ENCODE results near the gene FANCL. TPM values are rescaled to one million over a fixed set of nuclear protein-coding genes. Genes with fewer than 3 reads are reported as not detected.
"Not testable (repeated sequence)": the region's sequence is repeated elsewhere in the genome, so short reads cannot be mapped to it uniquely, and the experiment has no call there.

The FANCL gene
- total and polyA plus RNA-seq, 4 donors, result 42.1 to 65.2 (median 52.4) TPM

GRCh38 chr2:58215429-58215828, 25.7 kb downstream of the FANCL start:
- Histone ChIP-seq H3K4me1 (ENCODE audit: control insufficient read depth, insufficient read depth, low read length) (no peaks in the 10 kb centered on the region), H3K27me3 (ENCODE audit: control insufficient read depth, insufficient read depth, low read length) (no peaks in the 10 kb centered on the region), H3K9me3 (ENCODE audit: control insufficient read depth, insufficient read depth, low read length) (peaks cover 8% of the 10 kb centered on the region), H3K36me3 (ENCODE audit: control insufficient read depth, insufficient read depth, low read length) (peaks cover 5% of the 10 kb centered on the region), H3K27ac (ENCODE audit: low read depth, low read length) (peak overlapping the region; percentile 12), H3K4me3 (ENCODE audit: low read depth, low read length) (no peak overlapping the region)
- DNase-seq (ENCODE audit: low read depth in 4 of 6, low spot score in 6 of 6), result peak in 3 of 6 donors; percentile 15 to 71 (median 67)
- no CpG with 5 or more reads among the region's 1 CpG for WGBS (ENCODE audit: insufficient coverage)

- not testable (repeated sequence) for H3K36me3 ChIP-seq (ENCODE audit: control insufficient read depth, insufficient read depth, low read length); H3K4me3 ChIP-seq (ENCODE audit: low read depth, low read length); H3K27ac ChIP-seq (ENCODE audit: low read depth, low read length); H3K27me3 ChIP-seq (ENCODE audit: control insufficient read depth, insufficient read depth, low read length); DNase-seq (ENCODE audit: low read depth in 4 of 6, low spot score in 6 of 6); H3K4me1 ChIP-seq (ENCODE audit: control insufficient read depth, insufficient read depth, low read length); H3K9me3 ChIP-seq (ENCODE audit: control insufficient read depth, insufficient read depth, low read length)
- 92% methylated on average over 6 of the region's 6 CpGs for WGBS (ENCODE audit: insufficient coverage)
Measured at GRCh38 chr2:58210951-58211568, 30.1 kb downstream of the FANCL start.

- WGBS (ENCODE audit: insufficient coverage), result no CpG with 5 or more reads among the region's 3 CpGs
- Histone ChIP-seq H3K27me3 (ENCODE audit: control insufficient read depth, insufficient read depth, low read length) (no peaks in the 10 kb centered on the region), H3K36me3 (ENCODE audit: control insufficient read depth, insufficient read depth, low read length) (peaks cover 5% of the 10 kb centered on the region), H3K4me1 (ENCODE audit: control insufficient read depth, insufficient read depth, low read length) (no peaks in the 10 kb centered on the region), H3K27ac (ENCODE audit: low read depth, low read length) (no peak overlapping the region), H3K9me3 (ENCODE audit: control insufficient read depth, insufficient read depth, low read length) (peaks cover 8% of the 10 kb centered on the region), H3K4me3 (ENCODE audit: low read depth, low read length) (no peak overlapping the region)
- no peak for DNase-seq (ENCODE audit: low read depth in 4 of 6, low spot score in 6 of 6)
Measured at GRCh38 chr2:58207189-58207588, 33.9 kb downstream of the FANCL start.

DNA sequence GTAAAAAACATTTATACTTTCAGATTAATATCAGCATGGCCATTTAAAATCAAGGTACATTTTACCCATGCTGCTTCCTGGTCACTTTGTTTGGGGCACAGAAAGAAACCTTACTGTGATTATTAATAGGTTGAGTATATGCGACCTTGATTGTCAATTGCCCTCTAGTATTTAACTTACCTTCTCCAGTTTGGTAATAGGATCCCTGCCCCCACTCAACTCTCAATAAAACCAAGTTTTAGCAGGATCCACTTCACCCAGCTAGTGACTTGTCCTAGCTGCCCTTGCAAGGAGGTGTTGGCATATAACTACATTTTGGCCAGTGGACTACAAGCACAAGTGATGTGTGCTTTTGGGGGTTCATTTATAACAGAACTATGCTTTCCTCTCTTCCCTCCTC, 34.3 kb downstream of the FANCL start:
- H3K27me3 ChIP-seq (ENCODE audit: control insufficient read depth, insufficient read depth, low read length), result no peaks in the 10 kb centered on the region
- no peak overlapping the region for H3K4me3 ChIP-seq (ENCODE audit: low read depth, low read length)
- H3K36me3 ChIP-seq (ENCODE audit: control insufficient read depth, insufficient read depth, low read length), result peaks cover 5% of the 10 kb centered on the region
- H3K4me1 ChIP-seq (ENCODE audit: control insufficient read depth, insufficient read depth, low read length), result no peaks in the 10 kb centered on the region
- peaks cover 8% of the 10 kb centered on the region for H3K9me3 ChIP-seq (ENCODE audit: control insufficient read depth, insufficient read depth, low read length)
- no peak for DNase-seq (ENCODE audit: low read depth in 4 of 6, low spot score in 6 of 6)
- no peak overlapping the region for H3K27ac ChIP-seq (ENCODE audit: low read depth, low read length)
- no CpG with 5 or more reads among the region's 1 CpG for WGBS (ENCODE audit: insufficient coverage)

DNA sequence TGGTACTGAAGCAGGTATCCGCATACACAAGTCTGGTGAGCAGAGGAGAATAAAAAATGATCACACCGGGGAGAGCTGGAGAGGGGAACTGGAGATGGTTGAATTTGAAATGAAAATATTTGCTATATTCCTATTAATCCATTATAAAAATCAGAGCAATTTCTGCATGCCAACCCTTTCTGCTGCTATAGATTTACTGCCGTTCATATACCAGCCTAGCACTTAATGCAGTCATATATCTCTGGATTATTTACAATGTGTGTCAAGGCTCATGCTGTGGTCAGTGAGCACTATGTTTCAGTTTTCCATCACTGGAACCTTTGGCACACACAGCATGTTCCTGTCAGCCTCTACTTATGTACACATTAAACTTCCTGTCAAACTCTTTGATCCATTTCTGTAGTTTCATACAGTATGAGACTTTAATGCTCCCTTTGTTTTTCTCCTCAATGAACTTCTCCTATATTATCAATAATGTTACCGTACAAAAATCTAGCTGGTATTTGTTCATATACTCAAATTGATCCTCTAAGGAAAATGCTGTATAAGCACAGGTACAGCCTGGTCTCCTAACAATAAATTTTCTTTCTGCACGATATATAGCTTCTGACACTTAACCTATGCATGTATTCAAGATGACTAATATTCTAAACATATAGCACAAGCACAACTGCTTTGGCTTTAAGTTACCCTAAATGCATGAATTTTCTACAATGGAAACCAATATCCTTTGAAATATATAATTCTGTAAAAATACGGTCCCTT, 36.7 kb downstream of the FANCL start:
- Histone ChIP-seq H3K27ac (ENCODE audit: low read depth, low read length) (no peak overlapping the region), H3K4me1 (ENCODE audit: control insufficient read depth, insufficient read depth, low read length) (no peaks in the 10 kb centered on the region), H3K4me3 (ENCODE audit: low read depth, low read length) (no peak overlapping the region), H3K9me3 (ENCODE audit: control insufficient read depth, insufficient read depth, low read length) (no peaks in the 10 kb centered on the region), H3K27me3 (ENCODE audit: control insufficient read depth, insufficient read depth, low read length) (no peaks in the 10 kb centered on the region), H3K36me3 (ENCODE audit: control insufficient read depth, insufficient read depth, low read length) (no peaks in the 10 kb centered on the region)
- peak in 1 of 6 donors; percentile 35 for DNase-seq (ENCODE audit: low read depth in 4 of 6, low spot score in 6 of 6)
- 80% methylated on average over 1 of the region's 6 CpGs for WGBS (ENCODE audit: insufficient coverage)

DNA sequence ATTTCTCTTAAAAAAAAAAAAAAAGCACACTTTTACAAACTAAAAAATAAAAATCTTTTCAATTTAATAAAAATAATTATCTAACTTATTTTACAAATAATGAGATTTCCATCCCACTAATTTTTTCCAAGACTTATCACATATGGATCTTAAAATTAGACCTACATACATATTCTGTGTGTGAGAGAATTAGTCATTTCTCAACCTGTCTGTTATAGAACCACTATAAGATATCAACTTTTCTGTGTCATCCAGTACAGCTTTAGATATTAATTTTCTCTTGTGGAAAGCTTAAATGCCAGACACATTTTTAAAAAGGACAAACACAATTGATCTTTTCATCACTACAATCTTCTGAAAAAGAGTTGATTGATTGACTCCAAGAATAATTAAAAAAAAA, 38.1 kb downstream of the FANCL start:
- no peaks in the 10 kb centered on the region for H3K4me1 ChIP-seq (ENCODE audit: control insufficient read depth, insufficient read depth, low read length)
- no peaks in the 10 kb centered on the region for H3K27me3 ChIP-seq (ENCODE audit: control insufficient read depth, insufficient read depth, low read length)
- no peak overlapping the region for H3K27ac ChIP-seq (ENCODE audit: low read depth, low read length)
- DNase-seq (ENCODE audit: low read depth in 4 of 6, low spot score in 6 of 6), result no peak
- no peak overlapping the region for H3K4me3 ChIP-seq (ENCODE audit: low read depth, low read length)
- H3K36me3 ChIP-seq (ENCODE audit: control insufficient read depth, insufficient read depth, low read length), result no peaks in the 10 kb centered on the region
- no peaks in the 10 kb centered on the region for H3K9me3 ChIP-seq (ENCODE audit: control insufficient read depth, insufficient read depth, low read length)

DNA sequence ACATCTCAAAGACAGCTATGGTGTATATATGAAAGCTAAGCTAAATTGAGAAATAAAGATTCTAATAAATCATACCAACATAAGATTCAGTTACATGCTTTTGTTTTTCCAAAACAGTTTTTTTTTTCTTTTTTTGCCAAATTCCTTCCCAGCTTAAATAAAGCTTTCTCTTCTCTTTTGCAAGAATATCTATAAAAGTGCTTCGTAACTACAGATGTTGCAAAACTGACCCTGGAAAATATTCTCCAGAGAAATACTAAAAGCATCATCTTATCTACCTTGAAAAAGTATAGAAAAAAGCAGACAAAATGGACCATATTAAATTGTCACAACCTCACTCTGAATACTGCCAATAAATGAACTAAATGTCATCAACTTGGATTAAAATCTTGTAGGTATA, 38.7 kb downstream of the FANCL start:
- H3K27ac ChIP-seq (ENCODE audit: low read depth, low read length), result no peak overlapping the region
- WGBS (ENCODE audit: insufficient coverage), result no CpG with 5 or more reads among the region's 1 CpG
- H3K27me3 ChIP-seq (ENCODE audit: control insufficient read depth, insufficient read depth, low read length), result no peaks in the 10 kb centered on the region
- H3K9me3 ChIP-seq (ENCODE audit: control insufficient read depth, insufficient read depth, low read length), result no peaks in the 10 kb centered on the region
- no peaks in the 10 kb centered on the region for H3K4me1 ChIP-seq (ENCODE audit: control insufficient read depth, insufficient read depth, low read length)
- DNase-seq (ENCODE audit: low read depth in 4 of 6, low spot score in 6 of 6), result no peak
- peaks cover 3% of the 10 kb centered on the region for H3K36me3 ChIP-seq (ENCODE audit: control insufficient read depth, insufficient read depth, low read length)
- H3K4me3 ChIP-seq (ENCODE audit: low read depth, low read length), result no peak overlapping the region

- DNase-seq (ENCODE audit: low read depth in 4 of 6, low spot score in 6 of 6), result no peak
- Histone ChIP-seq H3K36me3 (ENCODE audit: control insufficient read depth, insufficient read depth, low read length) (peaks cover 3% of the 10 kb centered on the region), H3K4me3 (ENCODE audit: low read depth, low read length) (no peak overlapping the region), H3K27ac (ENCODE audit: low read depth, low read length) (no peak overlapping the region), H3K27me3 (ENCODE audit: control insufficient read depth, insufficient read depth, low read length) (no peaks in the 10 kb centered on the region), H3K9me3 (ENCODE audit: control insufficient read depth, insufficient read depth, low read length) (no peaks in the 10 kb centered on the region), H3K4me1 (ENCODE audit: control insufficient read depth, insufficient read depth, low read length) (no peaks in the 10 kb centered on the region)
- 100% methylated on average over 1 of the region's 2 CpGs for WGBS (ENCODE audit: insufficient coverage)
Measured at GRCh38 chr2:58197894-58198293, 43.2 kb downstream of the FANCL start.

- Histone ChIP-seq H3K27me3 (ENCODE audit: control insufficient read depth, insufficient read depth, low read length) (no peaks in the 10 kb centered on the region), H3K27ac (ENCODE audit: low read depth, low read length) (no peak overlapping the region), H3K36me3 (ENCODE audit: control insufficient read depth, insufficient read depth, low read length) (peaks cover 3% of the 10 kb centered on the region), H3K4me3 (ENCODE audit: low read depth, low read length) (no peak overlapping the region), H3K4me1 (ENCODE audit: control insufficient read depth, insufficient read depth, low read length) (no peaks in the 10 kb centered on the region), H3K9me3 (ENCODE audit: control insufficient read depth, insufficient read depth, low read length) (no peaks in the 10 kb centered on the region)
- no CpG with 5 or more reads among the region's 1 CpG for WGBS (ENCODE audit: insufficient coverage)
- DNase-seq (ENCODE audit: low read depth in 4 of 6, low spot score in 6 of 6), result no peak
Measured at GRCh38 chr2:58195662-58196061, 45.5 kb downstream of the FANCL start.

GRCh38 chr2:58194458-58194857, 46.7 kb downstream of the FANCL start:
- no CpG with 5 or more reads among the region's 2 CpGs for WGBS (ENCODE audit: insufficient coverage)
- DNase-seq (ENCODE audit: low read depth in 4 of 6, low spot score in 6 of 6), result peak in 2 of 6 donors; percentile 5 to 45
- H3K4me3 ChIP-seq (ENCODE audit: low read depth, low read length), result no peak overlapping the region
- peaks cover 3% of the 10 kb centered on the region for H3K36me3 ChIP-seq (ENCODE audit: control insufficient read depth, insufficient read depth, low read length)
- no peaks in the 10 kb centered on the region for H3K27me3 ChIP-seq (ENCODE audit: control insufficient read depth, insufficient read depth, low read length)
- no peak overlapping the region for H3K27ac ChIP-seq (ENCODE audit: low read depth, low read length)
- no peaks in the 10 kb centered on the region for H3K4me1 ChIP-seq (ENCODE audit: control insufficient read depth, insufficient read depth, low read length)
- no peaks in the 10 kb centered on the region for H3K9me3 ChIP-seq (ENCODE audit: control insufficient read depth, insufficient read depth, low read length)

Data from spinal cord (tissue), 10 donors.